NCI-H82 (cell line): ENCODE measurements around the gene PRMT2.
"Not testable (repeated sequence)": the region's sequence is repeated elsewhere in the genome, so short reads cannot be mapped to it uniquely, and the experiment has no call there.

Experiments used
- DNase-seq: peaks from one replicate; lab custom pipeline; 2025; lab: John Stamatoyannopoulos, UW

Gene PRMT2

DNA sequence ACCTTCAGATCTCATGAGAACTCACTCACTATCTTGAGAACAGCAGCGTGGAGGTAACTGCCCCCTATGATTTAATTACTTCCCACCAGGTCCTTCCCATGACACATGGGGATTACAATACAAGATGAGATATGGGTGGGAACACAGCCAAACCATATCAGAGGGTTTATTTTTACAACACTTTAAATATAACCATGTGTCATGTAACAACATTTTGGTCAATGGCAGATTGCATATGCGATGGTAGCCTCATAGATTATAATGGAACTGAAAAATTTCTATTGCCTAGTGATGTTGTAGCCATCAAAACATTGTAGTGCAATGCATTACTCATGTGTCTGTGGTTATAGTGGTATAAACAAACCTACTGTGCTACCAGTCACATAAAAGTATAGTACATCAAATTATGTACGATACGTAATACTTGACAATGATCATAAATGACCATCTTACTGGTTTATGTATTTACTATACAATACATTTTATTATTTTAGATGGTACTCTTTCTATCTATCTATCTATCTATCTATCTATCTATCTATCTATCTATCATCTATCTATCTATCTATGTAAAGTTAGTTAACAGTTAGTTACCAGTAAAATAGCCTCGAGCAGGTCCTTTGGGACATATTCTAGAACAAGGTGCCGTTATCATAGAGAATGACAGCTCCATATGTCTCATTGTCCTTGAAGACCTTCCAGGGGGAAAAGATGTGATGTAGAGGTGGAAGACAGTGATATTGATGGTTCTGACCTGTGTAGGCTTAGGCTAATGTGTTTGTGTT, 18.0 kb upstream of the PRMT2 start:
- DNase-seq, result no peak

GRCh38 chr21:46618738-46619379, 16.6 kb upstream of the PRMT2 start:
- DNase-seq, result no peak

GRCh38 chr21:46619846-46620245, 15.6 kb upstream of the PRMT2 start:
- no peak for DNase-seq

DNA sequence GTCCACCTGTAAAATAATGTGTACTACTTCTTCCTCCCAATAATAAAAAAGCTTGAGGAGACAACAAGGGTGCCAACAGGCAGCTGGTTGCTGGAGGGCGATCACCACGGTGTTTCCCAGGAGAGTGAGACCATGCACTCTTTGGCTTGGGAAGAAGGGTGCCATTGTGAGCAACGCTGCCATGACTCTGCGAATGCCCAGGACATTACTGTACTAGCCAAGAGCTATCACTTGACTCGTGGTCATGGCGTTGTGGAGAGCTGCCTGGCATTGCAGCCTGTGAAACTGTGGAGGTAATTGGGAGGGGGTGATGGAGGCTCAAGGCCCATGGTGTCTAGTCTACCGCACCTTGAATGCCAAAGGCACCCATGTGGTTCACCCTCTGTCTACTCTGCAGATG, 14.6 kb upstream of the PRMT2 start:
- DNase-seq, result no peak

- DNase-seq, result no peak
These were observed 13.9 kb upstream of the PRMT2 start for GRCh38 chr21:46621457-46622182.

DNA sequence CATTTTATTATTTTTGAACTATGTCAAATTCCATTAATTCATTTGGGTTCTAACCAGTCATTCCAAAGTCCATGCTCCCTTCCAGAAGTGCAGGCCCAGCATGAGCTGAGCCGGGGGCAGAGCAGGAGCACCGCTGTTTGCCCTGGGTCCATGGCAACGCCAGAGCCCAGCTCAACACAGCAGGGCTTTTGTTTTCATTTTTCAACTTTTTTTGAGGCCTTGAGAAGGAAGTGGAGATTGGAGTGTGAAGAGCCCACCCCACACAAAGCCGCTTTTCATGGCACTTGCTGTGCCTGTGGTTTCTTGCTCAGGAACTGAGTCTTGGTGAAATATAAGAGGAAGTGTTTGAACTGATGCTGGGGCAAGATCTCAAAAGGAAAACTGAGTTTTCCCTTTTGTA, 13.2 kb upstream of the PRMT2 start:
- DNase-seq, result no peak

GRCh38 chr21:46624050-46624449, 11.4 kb upstream of the PRMT2 start:
- DNase-seq, result no peak

GRCh38 chr21:46625759-46626158, 9.7 kb upstream of the PRMT2 start:
- no peak for DNase-seq

DNA sequence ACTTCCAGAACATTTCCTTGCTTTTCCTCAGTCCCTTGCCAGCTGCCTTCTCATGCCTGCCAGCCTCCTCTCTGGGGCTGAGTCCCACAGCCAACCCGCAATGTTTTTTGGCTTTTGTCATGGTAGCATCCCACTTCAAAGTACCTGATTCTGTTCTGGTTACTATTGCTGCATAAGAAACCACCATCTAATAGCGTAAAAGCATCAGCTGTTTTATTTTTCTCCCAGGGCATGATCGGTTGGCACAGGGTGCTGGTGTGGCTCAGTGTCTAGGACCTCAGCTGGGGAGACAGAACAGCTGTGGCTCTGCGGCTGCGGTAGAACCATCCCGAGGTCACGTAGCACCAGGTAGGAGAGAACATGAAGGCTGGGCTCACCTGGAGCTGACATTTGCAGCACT, 8.9 kb upstream of the PRMT2 start:
- no peak for DNase-seq

GRCh38 chr21:46626975-46627501, 8.4 kb upstream of the PRMT2 start:
- no peak for DNase-seq

DNA sequence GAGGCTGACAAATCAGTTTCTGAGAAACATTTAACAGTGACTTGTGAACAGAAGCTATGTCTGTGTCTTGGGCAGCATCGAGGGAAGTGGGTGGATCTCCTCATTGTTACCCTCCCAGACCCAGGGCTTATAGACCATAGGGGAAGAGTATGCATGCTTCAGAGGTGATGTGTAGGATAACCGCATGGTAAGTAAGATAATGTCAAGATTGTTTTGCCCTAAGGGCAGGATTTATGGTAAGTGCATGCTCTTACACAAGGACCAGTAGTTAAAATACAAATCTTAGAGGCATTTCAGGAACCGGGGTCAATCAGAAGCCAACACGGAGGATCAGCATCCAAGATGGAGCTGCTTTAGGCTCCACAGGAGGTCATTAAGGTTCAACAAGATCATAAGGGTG, 7.7 kb upstream of the PRMT2 start:
- no peak for DNase-seq

DNA sequence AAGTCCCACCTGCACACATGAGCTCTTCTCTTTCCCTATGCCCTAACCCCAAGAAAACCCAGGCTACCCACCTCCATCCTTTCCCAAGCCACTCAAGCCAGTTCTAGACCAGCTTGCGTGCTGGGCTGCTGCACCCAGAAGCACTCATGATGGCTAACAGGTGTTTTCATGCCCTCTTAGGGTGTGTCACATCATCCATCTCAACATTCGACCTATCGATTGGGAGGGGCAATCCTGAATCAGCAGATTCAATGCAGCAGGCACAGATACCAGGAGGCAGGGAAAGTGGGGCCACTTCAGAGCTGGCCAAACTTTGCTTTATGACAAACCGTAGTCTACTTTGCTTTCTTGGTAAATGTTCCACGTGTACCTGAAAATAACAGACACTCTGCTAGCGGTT, 6.6 kb upstream of the PRMT2 start:
- no peak for DNase-seq

DNA sequence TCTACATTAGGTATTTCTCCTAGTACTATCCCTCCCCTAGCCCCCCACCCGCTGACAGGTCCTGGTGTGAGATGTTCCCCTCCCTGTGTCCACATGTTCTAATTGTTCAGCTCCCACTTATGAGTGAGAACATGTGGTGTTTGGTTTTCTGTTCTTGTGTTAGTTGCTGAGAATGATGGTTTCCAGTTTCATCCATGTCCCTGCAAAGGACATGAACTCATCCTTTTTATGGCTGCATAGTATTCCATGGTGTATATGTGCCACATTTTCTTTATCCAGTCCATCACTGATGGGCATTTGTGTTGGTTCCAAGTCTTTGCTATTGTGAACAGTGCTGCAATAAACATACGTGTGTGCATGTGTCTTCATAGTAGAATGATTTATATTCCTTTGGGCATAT, 4.6 kb upstream of the PRMT2 start:
- DNase-seq, result not testable (repeated sequence)

- no peak for DNase-seq
These were observed 1.9 kb upstream of the PRMT2 start for GRCh38 chr21:46633566-46633965.

DNA sequence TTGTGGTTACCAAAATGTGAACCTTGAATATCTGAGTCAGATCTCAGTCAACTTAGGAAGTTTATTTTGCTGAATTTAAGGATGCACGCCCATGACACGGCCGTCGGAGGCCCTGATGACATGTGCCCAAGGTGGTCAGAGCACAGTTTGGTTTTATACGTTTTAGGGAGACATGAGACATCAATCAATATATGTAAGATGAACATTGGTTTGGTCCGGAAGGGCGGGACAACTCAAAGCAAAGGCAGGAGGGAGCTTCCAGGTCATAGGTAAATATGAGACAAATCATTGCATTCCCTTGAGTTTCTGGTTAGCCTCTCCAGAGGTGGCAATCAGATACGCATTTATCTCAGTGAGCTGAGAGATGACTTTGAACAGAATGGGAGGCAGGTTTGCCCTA, 1.0 kb upstream of the PRMT2 start:
- no peak for DNase-seq

DNA sequence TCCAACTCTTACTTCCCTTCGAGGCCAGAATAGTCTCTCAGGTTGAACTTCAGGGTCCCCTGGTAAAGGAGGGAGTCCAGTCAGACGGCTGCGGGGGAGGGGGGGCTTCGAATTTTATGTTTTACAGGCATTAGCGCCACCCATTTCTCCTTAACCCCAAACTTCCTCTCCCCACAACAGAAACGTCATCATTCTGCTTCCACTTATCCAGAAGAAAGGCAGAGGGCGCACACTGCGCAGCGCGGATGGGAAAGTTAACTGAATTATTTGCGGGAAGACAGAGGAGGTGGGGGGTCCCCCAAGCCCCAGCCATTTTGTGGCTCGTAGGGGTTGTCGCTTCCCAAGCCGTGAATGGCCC, 529 bp upstream of the PRMT2 start:
- DNase-seq, result peak; percentile 81

DNA sequence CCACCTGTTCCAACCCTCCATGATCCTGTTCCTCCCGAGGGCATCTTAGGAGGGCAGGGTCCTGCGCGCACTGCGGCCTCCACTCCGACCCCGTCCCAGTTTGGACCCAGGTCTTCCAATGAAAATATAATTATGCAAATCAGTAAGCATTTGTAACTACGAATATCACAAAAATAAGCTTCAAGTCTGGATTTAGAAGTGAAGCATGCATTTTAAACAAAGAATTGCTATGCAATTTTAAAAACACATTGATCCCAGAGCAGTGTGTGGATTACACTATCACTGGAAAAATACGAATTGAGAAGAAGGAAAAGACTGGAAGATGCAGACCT, 673 bp downstream of the PRMT2 start:
- DNase-seq, result no peak

DNA sequence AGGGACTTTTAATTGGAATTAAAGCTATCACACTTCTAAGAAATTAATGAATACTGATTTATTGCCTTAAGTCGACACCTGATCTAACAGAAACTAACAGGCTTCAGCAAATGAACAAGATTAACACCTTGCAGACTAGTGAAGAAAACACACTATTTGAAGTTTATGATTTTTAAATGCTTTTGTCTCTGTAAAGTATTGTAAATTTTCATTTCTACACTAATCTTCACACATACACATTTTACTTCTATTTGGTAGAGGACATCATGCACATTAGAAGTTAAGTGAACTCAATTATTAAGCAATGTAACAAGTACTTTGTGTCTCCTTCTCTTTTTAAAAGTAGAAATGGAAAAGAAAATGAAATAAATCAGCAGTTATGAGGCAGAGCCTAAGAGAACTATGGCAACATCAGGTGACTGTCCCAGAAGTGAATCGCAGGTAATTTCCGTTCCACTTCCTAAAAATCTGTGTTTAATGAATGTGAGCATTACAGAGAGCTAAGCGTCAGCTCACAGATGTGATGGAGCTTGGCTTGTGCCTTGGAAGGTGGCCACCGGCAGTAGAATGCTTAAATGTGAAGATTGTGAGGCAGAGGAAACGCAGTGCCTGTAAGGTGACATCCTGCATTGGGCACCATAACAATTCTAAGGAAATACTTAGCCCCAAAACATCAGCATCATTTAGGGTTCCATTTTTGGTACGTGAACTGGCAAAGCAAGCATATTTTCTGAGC, 1.2 kb downstream of the PRMT2 start:
- DNase-seq, result no peak

GRCh38 chr21:46637952-46638746, 2.7 kb downstream of the PRMT2 start:
- no peak for DNase-seq

DNA sequence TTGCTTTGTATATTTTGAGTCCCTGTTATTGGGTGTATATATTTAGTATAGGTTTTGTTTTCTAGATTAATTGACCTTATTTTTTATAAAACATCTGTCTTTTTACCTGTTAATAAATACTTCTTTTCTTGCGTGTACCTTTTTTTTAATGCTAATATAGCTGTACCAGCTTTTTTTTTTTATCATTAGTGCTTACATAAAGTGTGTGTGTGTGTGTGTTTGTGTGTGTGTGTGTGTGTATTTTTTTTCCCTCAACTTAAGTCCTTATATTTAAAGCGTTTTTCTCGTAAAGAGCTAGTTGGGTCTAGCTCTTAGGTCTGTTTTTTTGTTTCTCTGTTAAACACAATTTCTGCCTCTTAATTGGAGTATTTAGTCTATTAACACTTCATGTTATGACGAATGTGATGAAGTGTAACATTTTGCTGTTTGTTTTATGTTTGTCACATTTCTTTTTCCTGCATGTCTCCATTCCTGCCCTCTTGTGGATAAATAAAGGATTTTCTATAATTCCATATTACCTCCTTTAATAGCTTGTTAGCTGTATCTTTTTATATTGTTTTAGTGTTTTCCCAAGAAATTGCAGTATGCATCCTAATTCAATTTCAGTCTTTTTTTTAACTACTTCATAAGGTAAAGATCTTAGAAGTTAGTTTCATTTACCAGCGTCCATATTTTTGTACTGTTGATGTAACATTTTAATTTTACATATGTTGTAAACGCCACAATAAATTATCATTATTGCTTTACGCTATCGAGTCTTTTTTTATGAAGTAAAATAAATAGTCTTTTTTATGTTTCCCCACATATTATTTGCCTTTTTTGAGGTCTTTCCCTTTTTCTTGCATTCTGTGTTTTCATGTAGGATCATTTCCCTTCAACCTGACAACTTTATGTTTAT, 4.3 kb downstream of the PRMT2 start:
- peak; percentile 24 for DNase-seq

GRCh38 chr21:46641656-46642055, 6.2 kb downstream of the PRMT2 start:
- no peak for DNase-seq
